Smooth muscle cell of the brain vasculature (primary cell): Measurements from ENCODE around the gene KRTAP16-1.
"Not testable (repeated sequence)": the region's sequence is repeated elsewhere in the genome, so short reads cannot be mapped to it uniquely, and the experiment has no call there.

Experiments
- DNase-seq: peaks from one replicate; pipeline ENCODE4 v3.0.0-alpha.2; 2012; ENCODE audit warnings: low read depth, low spot score

KRTAP16-1 gene

DNA sequence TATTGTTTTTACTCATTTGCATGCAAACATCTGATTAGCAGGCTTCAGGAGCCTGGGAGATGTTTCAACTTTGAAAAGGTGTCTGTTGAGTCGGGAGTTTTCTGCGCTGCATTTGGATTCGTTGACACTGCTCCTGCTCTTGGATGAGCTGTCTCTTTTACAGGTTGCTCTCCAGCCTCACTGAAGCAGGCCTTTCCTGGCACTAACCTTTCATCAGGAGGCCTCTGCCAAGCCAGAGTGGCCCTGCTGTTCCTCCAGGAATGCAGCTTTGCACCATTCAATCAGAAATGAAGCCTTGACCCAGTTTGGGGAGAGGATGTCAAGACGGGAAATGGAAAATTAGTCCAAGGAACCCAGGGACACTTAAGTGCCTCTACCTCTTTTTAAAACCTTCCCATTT lies 6.1 kb downstream of the KRTAP16-1 start:
- no peak for DNase-seq

GRCh38 chr17:41301916-41302901 lies 6.9 kb downstream of the KRTAP16-1 start, which contains the start of gene KRTAP29-1:
KRTAP29-1 (minus strand) TSS chr17:41302851; CDS start chr17:41302851, 0 bp downstream.
- DNase-seq, result no peak

- DNase-seq, result no peak
Measured at GRCh38 chr17:41301204-41301790, 7.8 kb downstream of the KRTAP16-1 start.

DNA sequence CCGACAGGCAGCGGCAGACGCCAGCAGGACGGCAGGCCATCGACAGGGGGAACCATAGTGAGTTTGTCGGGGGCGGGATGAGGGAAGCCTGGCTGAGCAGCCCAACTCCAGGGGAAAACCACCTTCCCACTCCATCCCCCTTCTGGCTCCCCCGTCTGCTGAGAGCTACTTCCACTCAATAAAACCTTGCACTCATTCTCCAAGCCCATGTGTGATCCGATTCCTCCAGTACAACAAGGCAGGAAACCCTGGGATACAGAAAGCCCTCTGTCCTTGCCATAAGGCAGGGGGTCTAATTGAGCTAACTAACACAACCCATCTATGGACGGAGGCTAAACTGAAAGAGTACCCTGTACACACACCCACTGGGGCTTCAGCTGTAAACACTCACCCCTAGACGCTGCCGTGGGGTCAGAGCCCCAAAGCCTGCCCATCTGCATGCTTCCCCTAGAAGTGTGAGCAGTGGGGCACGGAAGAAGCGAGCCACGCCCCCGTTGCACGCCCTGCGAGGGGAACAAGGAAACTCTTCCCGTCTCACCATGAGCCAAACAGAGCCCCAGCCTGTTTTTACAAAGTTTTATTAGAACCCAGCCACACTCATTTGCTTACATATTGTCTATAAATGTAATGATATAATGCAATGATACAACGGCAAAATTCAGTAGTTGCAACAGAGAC lies 10.5 kb downstream of the KRTAP16-1 start:
- no peak for DNase-seq

DNA sequence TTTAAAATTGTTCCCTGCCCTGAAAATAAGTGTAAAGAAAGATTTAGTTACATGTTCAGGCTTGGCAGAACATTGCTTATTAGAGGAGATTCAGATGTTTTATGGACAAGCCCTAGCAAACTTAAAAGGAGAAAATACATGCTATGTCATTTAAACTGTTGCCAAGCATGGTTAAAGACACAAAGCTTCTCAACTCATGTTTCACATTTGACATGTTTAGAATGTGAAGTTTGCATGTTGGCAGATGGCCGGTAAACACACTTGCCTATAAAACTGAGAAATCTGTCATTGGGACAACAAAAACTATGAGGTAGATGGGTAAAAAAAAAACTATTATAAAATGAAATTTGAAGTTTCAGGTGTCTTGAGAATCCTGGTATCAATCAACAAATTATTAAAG lies 12.3 kb downstream of the KRTAP16-1 start:
- DNase-seq, result no peak

GRCh38 chr17:41294016-41294415 lies 15.1 kb downstream of the KRTAP16-1 start:
- no peak for DNase-seq

DNA sequence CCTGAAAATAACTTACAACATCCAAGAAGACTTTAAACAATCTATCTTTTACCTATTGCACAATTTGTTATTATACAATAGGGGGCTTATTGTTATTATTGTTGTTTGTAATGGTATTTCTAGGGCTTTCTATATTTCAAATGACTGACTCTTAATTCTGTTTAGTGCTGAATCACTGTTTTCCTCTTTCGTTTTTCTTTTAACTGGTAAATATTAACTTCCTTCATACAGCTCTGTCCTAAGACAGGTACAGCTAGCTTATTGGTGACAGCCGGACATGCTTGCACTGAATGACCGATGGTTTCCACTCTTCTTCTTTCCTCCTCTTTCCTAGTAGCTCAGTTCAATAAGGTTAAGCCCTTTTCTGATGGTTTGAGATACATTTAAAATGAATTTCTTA lies 22.1 kb downstream of the KRTAP16-1 start:
- DNase-seq, result no peak

DNA sequence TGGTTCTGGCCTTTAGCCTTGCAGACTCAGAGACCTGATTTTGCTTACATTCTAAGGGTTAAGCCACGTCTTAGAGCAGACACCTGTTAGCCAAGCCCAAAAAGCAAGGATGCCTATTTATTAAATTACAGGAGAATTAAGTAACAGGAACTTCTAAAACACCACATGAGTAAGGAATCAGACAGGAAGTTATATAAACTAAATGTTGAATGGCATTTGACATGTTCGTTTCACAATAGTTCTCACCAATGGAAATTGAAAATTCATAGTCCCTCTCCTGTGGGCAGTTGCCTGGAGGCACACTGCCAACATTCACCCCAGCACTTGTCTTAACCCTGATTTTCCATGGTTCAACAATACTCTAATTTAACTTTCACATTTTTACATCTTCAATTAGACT lies 24.6 kb downstream of the KRTAP16-1 start:
- DNase-seq, result no peak

DNA sequence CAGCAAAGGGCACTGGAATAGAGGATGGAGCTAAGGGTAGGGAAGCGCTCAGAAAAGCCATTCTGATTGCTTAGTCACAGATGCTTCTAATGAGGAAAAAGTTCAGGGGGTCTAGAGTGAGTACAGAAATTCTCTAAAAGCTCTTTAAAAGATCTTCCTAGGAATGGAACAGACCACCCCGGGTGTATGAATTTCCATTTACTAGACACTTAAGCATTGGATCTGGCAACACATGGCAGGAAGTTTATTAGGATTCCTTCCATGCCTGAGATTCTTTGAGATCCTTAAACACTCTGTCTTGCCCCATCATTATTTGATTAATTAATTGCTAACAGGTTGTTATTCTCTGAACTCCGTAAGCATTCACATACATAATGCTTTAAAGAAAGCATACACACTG lies 25.1 kb downstream of the KRTAP16-1 start:
- DNase-seq, result no peak

- no peak for DNase-seq
Measured at GRCh38 chr17:41278176-41278955, 30.7 kb downstream of the KRTAP16-1 start.

- DNase-seq, result not testable (repeated sequence)
Measured at GRCh38 chr17:41275648-41276190, 33.4 kb downstream of the KRTAP16-1 start, which contains the start of gene KRTAP9-7. KRTAP9-7 (plus strand) TSS chr17:41275698; CDS start chr17:41275698, 0 bp downstream.

GRCh38 chr17:41271858-41272257 lies 37.3 kb downstream of the KRTAP16-1 start:
- DNase-seq, result no peak

- DNase-seq, result not testable (repeated sequence)
Measured at GRCh38 chr17:41271323-41271722, 37.8 kb downstream of the KRTAP16-1 start.

DNA sequence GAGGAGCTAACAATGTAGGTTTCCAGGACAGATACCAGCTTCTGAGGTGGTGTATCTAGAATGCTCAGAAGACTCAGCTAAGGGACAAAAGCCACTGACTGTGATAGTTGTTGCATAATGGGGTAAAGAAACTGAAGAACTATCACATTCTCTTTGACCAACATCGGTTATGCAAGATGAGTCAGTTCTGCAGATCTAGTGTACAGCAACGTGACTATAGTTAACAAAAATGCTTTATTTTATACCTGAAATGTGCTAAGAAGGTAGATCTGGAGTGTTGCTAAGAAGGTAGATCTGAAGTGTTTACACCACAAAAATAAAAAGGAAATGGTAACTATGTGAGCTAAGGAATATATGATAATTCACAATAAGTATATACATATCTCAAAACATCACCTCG lies 41.4 kb downstream of the KRTAP16-1 start:
- DNase-seq, result no peak

GRCh38 chr17:41265078-41265477 lies 44.0 kb downstream of the KRTAP16-1 start, which contains the start of gene KRTAP9-6:
KRTAP9-6 (plus strand) TSS chr17:41265378; CDS start chr17:41265378, 0 bp downstream.
- no peak for DNase-seq

DNA sequence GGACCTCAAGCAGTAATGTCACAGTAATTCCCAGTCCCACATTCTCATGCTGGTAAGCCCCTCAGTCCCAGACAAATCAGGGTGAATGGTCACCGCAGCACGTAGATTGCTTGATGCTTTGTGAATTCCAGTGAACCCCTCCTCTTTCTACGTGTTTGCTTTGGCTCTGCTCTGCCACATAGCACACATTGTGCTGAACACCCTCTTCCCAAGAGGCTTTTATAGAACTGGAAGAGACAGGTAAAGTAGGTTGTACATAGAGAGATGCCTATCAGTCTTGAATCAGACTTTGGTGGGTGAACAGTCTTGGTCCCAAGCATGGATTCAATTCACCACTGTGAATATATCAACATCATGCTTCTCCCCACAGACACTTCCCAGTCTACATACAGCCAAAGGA lies 44.5 kb downstream of the KRTAP16-1 start:
- DNase-seq, result no peak

DNA sequence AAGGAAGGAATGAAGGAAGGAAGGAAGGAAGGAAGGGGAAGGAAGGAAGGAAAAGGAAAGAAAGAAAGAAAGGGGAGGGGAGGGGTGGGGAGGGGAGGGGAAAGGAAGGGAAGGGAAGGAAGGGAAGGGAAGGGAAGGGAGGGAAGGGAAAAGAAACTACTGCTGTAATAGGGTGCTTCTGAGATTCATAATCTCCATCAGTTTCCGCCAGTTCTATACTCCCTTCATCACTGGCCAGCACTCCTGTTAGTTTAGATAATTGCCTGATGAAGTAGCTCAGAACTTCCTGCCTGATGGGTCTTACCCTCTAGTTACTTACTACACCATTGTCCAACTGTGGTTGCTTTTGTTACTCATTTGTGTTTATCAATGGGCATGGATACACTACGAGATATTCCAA lies 45.9 kb downstream of the KRTAP16-1 start:
- DNase-seq, result no peak

- DNase-seq, result no peak
Measured at GRCh38 chr17:41258406-41258805, 50.7 kb downstream of the KRTAP16-1 start.
